Stimulated activated CD4-positive, alpha-beta T cell treated with anti-CD3 and anti-CD28 coated beads, Interleukin-2, amount 100 ng/mL, for 4 hours (primary cell): ENCODE measurements around the gene IL17B.

Experiments
- DNase-seq: peaks from one replicate; pipeline ENCODE4 v3.0.0-alpha.2; 2020; ENCODE audit warnings: low read depth

The IL17B gene

DNA sequence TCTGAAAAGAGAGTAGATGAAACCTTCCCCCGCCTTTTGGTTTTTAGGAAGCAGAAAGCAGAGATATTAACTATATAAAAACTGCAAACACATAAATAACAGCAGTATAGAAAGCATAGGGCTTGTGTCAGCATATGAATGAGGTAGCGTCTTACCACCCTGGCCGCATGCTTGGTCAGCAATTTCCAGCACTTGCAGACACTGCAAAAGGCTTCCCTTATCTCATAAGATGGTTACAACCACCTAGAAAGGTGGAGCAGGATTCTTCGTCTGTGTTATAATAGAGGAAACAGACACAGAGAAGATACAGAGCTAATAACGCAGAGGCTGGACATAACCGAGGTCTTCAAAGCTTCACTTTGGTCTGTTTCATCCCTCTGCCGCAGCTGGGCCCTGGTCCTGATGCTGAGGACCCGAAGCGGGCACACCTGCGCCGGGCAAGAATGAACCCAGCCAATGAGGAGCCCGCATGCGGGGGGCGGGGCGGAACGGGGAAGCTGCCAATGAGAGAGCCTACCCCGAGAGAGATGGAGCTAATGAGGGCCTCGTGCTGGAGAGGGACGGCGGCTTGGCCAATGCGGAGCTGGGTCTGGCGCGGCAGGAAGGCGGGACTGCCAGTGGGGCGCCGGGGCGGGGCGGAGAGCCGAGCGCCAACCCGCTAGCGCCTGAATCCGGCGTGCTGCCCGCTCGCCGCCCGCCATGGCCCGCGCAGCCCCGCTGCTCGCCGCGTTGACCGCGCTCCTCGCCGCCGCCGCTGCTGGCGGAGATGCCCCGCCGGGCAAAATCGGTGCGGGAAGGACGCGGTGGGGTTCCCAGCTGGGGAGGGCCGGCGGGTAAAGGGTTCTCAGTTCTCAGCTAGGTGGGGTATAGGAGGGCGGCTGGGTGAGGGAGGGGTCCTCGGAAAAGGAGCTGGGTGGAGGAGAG, 21.5 kb downstream of the IL17B start, which contains the start of gene PCYOX1L:
TSS of gene PCYOX1L (plus strand) at position 677 of the 924 bp plus-strand sequence. CDS start at position 700, 23 bp downstream.
- peak; percentile 96 for DNase-seq

DNA sequence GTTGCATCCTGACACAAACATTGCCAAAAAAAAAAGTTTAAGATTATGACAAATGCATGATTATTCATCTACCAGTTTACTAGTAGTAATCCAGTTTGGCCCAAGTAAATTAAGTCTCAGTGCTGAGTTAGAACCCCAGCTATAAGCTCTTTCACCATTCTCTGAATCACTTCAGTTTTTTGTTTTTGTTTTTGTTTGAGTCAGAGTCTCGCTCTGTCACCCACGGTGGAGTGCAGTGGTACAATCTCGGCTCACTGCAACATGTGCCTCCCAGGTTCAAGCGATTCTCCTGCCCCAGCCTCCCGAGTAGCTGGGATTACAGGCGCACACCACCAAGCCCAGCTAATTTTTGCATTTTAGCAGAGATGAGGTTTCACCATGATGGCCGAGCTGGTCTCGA, 22.7 kb downstream of the IL17B start:
- DNase-seq = no peak

DNA sequence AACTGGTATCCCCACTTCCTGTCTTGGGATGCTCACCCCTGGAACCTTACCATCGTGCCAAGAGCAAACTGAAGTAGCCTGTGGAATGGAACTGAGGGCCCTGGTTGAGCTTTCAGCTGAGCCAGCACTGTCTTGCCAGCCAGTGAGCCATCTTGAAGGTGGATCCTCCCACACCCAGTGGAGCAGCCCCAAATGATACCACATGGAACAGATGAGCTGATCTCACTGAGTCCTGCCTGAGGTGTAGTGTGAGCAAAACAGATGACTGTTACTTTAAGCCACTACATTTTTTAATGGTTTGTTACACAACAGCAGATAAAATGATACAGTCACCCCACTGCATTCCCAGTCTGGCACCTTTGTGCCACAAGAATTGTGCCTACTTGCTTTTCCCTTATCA, 23.4 kb downstream of the IL17B start:
- no peak for DNase-seq

DNA sequence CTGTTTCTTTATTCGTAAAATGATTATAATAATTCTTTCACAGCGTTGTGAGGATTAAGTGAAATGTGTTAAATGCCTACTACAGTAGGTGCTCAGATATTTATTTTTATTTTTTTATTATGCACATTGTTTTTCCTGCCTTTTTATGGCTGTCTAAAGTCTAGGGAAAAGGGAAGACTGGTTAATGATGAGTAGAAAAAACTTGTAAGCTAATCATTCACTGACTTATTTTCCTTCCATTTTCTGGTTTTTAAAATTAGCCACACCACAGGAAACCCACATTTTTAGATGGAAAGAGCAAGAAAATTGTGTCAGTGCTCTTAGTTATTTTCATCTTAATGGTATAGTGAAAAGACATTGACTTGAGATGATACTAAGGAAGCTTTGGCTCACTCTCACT, 25.2 kb downstream of the IL17B start:
- no peak for DNase-seq

DNA sequence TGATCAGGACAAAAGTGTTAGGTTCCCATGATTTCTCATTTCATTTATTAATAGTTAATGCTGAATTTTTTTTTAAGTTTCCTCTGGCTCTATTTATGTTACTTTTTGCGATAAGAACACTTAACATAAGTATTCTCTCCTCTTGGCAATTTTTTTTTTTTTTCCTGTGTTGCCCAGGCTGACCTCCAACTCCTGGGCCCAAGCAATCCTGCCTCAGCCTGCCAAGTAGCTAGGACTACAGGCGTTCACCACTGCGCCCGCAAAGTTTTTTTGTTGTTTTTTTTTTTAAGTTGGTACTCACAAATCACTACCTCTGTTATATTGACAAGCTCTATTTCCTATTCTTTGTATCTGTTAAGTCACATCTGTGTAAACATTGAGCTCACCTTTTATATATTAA, 26.9 kb downstream of the IL17B start:
- no peak for DNase-seq

DNA sequence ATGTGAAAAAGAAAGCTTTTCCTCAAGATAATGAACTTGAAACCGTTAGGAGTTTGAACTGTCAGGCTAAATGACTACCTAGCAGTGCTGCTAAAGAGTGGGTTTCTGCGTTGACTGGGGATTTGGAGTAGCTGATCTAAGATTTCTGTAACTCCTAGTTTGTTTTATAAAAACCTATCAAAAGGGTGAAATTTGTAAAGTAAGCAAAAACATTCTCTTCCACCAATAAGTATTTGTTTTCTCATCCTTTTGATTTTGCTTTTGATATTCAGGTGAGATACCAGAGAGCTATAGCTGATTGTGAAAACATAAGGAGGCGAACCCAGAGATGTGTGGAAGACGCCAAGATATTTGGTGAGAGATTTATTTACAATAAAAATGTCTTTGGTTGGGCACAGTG, 29.7 kb downstream of the IL17B start:
- DNase-seq = no peak

DNA sequence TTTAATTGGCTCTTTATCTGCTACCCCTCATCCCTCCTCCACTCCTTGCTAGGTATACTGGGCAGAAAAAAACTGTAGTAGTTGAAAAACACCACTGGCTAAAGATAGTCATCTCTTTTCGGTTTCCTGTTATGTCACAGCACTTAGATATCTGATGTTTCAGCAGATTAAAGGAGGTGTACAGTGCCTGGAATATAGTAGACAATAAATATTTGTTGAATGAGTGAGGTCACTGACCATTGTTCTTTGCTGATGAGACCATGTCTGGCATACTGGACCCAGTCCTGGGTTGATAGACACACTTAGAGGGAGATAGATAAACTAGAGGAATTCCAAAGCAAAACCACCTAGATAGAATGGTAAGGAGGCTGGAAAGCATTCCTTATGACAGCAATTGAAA, 30.6 kb downstream of the IL17B start:
- DNase-seq = no peak

DNA sequence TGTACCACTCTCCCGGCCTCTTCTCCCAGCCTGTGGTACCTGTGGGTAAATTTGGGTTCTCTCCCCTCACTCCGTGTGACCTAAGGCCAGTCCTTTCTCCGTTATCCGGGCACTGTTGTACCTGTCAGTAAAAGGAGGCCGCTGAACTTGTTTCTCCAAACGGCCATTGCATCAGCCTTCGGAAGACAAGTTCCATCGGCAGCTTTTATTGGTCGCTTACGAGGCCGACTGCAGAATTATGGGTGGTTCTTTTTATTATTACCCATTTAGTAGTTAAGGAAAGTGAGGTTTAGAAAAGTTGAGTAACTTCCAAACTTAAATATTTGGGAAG, 33.2 kb downstream of the IL17B start:
- DNase-seq = no peak

DNA sequence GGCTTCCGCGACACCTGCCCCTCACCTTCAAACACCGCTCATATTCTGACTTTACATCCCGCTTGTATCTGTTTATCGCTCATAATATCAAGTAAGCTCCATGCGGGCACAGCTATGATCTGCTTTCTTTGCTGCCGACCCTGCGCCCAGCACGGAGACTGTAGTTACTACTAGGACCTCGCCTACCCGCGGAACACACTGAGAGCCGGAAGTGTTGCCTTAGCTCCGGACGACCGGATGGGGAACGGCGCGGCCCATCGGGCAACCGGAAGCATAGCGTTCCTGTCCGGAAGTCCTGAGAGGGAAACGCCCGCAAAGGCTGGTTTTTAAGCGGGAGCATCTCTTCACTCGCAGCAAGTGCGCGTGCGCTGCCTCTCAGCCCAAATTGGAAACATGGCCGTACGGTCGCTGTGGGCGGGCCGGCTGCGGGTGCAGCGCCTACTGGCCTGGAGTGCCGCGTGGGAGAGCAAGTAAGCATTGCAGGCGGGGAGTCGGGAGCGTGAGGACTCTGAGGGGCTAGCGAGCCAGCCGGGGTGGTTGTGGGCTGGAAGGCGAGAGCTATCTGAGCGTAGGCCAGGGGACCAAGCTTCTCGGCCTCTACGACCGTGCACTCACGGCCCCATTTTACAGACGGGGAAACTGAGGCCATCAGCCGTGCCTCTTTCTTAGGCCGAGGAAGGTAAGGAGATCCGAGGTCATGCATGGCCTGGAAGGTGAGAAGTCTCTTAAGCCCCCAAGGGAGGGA, 33.8 kb downstream of the IL17B start, which contains the start of gene GRPEL2:
TSS of gene GRPEL2 (plus strand) at position 353 of the 745 bp plus-strand sequence. CDS start at position 394, 41 bp downstream.
- DNase-seq = peak; percentile 86

DNA sequence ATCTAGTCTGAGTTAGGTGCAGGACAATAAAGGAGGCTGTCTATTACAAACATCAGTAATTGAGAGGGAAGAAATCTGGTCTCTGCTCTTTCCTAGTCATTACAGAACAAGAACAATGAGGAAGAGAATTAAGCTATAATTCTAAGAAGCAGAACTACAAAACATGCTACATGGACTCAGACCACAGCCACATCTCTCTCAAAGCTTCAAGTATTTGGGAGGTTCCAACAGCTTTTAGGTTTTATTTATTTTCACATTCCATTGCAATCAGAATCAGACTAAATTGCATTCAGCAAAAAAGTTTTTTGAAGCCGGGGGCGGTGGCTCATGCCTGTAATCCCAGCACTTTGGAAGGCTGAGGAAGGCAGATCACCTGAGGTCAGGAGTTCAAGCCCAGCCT, 34.9 kb downstream of the IL17B start:
- no peak for DNase-seq

DNA sequence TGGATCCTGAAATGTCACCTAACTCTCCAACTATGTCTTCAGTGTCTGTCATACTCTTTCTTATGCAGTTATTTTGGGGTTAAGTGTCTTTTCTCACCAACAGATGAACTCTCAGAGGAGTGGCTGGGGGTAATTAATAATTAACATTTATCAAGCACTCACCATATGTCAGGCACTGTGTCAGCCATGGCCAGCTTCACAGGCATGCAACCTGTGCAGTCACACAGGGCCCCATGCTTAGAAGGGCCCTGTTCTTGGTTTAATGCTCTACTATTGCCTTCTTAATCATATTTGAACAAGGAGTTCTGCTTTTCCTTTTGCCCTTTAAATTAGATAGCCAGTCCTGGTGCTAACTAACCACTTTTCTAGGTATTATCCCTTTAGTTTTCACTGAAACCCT, 37.2 kb downstream of the IL17B start:
- DNase-seq = no peak

DNA sequence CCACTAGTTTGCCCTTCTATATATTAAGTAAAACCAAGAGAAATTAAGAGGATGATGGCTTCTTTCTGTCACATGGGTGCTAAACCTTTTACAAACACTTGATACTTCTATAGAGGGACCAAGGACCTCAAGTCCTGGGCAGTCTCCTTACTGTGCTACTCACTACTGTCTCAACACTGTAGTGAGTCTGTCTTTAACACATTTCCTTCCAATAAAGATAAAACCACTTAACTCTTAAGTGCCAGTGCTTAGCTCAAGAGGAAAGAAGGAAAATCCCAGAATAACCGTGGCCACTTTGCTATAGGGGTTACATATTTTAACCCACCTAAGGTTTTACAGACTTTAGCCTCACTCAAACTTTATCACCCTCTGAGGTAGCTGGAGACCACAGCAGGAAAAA, 38.2 kb downstream of the IL17B start:
- no peak for DNase-seq

DNA sequence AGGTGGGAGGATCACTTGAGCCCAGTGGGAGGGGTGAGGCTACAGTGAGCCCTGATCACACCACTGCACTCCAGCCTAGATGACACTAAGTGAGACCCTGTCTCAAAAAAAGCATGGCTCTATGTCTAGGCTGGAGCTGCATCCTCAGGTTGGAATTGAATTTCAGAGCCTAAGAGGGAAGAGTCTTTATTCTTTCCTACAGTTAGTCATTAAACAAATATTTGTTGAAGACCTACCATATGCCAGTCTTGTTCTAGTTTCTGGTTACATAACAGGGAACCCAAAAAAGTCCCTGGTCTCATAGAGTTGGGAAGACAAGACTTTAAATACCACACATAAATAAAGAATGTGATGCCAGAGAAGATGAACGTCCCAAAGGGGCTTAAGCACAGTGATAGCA, 40.7 kb downstream of the IL17B start:
- DNase-seq = no peak

DNA sequence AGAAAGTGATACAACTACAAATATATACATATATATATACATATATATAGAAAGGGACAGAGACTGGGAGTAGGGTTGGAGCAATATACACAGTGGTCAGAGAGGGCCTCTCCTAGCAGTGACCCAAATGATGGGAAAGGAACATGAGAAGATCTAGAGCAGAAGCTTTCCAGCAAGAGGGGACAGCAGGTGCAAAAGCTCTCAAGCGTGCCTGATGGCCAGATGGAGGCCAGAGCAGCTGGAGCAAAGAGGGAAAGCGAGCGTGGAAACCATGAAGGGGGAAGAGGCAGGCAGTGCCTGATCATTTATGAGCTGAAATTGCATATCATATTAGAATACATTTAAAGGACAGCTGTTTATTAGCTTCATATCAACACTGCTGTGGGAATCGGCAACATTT, 41.4 kb downstream of the IL17B start:
- DNase-seq = no peak

DNA sequence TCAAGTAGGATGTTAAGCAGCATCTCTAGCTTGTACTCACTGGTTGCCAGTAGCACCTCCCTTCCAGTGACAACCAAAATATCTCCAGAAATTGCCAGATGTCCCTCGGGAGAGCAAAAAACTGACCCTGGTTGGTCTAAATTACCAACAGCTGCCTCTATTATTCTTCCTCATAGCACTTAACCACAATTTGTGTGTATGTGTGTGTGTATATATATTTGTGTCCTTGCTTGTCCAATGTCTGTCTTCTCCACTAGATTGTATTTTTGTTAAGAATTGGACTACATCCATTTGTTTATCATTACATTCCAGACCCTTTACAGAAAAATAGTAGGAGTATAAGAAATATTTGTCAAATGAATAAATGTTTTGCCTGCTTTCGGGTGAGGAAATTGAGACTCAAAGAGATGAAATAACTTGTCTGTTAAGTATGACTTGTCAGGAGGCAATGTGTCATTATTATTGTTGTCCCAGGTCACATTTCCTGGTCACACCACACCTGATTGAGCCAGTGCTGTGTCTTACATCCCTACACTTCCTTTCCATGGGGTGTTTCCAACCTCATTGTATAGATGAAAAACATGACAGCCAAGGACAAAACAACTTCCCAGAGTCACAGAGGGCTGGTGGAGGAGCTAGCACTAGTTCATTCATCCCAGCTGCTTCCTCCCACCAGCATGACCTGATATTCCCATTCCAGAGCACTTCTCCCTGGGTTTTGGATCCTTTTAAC, 45.2 kb downstream of the IL17B start:
- no peak for DNase-seq

DNA sequence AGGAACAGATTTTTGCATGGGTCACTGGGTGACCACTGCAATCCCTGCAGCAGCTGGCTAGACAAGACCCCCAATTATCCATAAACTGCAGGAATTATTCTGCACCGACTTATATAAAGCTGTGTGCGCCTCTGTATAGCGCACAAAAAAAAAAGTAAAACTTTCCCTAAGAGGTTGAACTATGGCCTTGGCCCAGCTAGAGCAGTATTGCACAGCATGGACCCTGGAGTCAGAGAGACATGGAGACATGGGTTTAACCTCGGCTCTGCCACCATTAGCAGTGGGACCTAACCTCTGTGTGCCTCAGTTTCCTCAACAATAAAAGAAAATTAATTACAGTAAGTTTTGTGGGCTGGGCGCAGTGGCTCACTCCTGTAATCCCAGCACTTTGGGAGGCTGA, 50.9 kb downstream of the IL17B start:
- no peak for DNase-seq

DNA sequence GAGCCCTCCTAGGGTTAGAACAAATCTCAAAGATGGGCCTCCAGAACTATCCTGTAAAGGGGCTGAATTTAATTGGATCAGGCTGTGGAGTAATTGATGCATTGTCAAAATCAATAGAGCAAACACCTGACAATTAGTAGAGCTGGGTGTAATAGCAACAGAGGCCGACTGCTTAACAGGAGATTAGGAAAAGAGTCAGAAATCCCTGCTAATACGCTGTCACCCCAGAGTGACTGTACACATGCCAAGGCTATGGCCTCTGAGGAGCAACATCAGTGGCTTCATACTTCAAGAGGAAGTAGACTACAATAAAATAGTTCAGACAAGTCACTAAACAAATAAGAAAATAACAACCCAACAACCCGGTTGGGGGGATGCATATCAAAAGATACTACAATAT, 52.5 kb downstream of the IL17B start:
- no peak for DNase-seq

DNA sequence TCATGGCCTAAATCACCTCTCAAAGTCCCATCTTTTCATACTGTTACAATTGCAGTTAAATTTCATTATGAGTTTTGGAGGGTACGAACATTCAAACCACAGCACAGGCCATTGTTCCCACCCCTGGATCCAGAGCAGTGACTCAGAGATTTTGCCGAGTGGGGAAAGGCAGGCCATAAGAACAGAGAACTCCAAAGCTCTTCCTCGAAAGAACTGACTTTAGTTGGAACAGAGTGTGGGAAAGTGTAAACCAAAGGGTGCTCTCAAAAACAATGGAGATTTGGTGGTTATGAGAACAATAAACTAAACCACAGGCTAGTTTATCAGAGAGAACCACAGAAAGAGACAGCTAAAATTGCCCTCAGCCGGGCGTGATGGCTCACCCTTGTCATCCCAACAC, 53.2 kb downstream of the IL17B start:
- no peak for DNase-seq

DNA sequence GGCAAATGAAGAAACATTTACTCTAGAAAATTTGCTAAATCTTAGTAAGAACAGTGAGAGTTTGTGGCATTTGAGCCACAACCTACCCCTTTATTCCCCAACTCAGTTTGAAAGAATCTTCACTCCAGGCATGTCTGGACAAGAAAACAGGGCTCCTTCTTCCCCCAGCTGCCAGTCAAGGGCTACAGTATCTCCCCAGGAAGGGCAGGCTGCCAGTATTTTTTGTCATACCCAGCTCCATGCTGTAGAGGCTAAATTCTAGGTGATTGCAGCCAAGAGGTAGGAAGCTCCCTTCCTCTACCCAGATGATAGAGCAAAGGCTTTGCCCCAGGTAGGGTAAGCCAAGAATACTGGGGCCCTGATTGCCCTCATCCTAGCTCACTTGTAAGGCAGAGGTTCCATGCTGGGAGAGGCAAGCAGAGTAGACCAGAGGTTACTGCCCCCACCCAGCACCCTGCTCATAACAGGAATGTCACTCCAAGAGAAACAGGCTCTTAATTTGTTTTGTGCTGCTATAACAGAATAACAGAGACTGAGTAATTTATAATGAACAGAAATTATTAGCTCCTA, 53.8 kb downstream of the IL17B start:
- DNase-seq = no peak

DNA sequence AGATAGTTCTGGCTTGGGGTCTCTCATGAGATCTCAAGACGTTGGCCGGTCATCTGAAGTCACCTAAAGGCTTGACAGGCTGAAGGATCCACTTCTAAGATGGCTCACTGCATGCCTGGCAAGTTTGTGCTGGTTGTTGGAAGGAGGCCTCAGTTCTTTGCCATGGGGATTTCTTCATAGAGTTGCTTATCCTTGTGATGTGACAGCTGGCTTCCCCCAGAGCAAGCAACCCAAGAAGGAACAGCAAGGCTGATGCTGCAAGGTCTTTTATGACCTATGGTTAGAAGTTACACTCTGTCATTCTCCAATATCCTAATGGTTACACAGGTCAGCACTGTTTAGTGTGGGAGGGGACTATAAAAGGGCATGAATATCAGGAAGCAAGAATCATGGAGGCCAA, 54.5 kb downstream of the IL17B start:
- no peak for DNase-seq
